ENCODE results near the gene PNRC2.
"Not testable (repeated sequence)": the region's sequence is repeated elsewhere in the genome, so short reads cannot be mapped to it uniquely, and the experiment has no call there.

The PNRC2 gene

GRCh38 chr1:23947366-23947765 lies 12.3 kb upstream of the PNRC2 start:
- no peak for DNase-seq

- DNase-seq, result no peak
Observed at GRCh38 chr1:23953020-23953419, 6.6 kb upstream of the PNRC2 start.

GRCh38 chr1:23957096-23957495 lies 2.5 kb upstream of the PNRC2 start:
- DNase-seq, result no peak

- DNase-seq, result not testable (repeated sequence)
Observed at GRCh38 chr1:23958040-23958809, 1.4 kb upstream of the PNRC2 start.

GRCh38 chr1:23958810-23959460 lies 693 bp upstream of the PNRC2 start:
- peak in 47 of 51 donors; percentile 21 to 87 (median 62) for DNase-seq

- DNase-seq, result peak in 1 of 51 donors; percentile 39
Observed at GRCh38 chr1:23960291-23961020, 828 bp downstream of the PNRC2 start.

- DNase-seq, result no peak
Observed at GRCh38 chr1:23963617-23964234, 4.1 kb downstream of the PNRC2 start.

GRCh38 chr1:23964235-23964668 lies 4.6 kb downstream of the PNRC2 start:
- no peak for DNase-seq

- no peak for DNase-seq
Observed at GRCh38 chr1:23964790-23965740, 5.4 kb downstream of the PNRC2 start.

GRCh38 chr1:23966973-23967493 lies 7.4 kb downstream of the PNRC2 start:
- no peak for DNase-seq

- no peak for DNase-seq
Observed at GRCh38 chr1:23967871-23968270, 8.2 kb downstream of the PNRC2 start.

GRCh38 chr1:23977187-23977853 lies 17.7 kb downstream of the PNRC2 start:
- DNase-seq, result no peak

GRCh38 chr1:23977854-23978191 lies 18.2 kb downstream of the PNRC2 start:
- DNase-seq, result no peak

GRCh38 chr1:23978805-23979204 lies 19.2 kb downstream of the PNRC2 start:
- DNase-seq, result no peak

- no peak for DNase-seq
Observed at GRCh38 chr1:23979387-23979880, 19.8 kb downstream of the PNRC2 start.

- peak; percentile 69 to 98 (median 96) for DNase-seq
Observed at GRCh38 chr1:23979881-23980727, 20.5 kb downstream of the PNRC2 start, which contains the start of gene SRSF10. Gene SRSF10 (minus strand): TSS chr1:23980327. CDS start chr1:23980255, 72 bp downstream.

- peak in 11 of 51 donors; percentile 1 to 56 (median 12) for DNase-seq
Observed at GRCh38 chr1:23980728-23981070, 21.1 kb downstream of the PNRC2 start.

GRCh38 chr1:23984417-23985186 lies 25.0 kb downstream of the PNRC2 start:
- DNase-seq, result no peak

Measured in hypothalamus (tissue), 51 donors.